GM23248 (cell line): ENCODE data around the gene RPL41.
"Not testable (repeated sequence)": the region's sequence is repeated elsewhere in the genome, so short reads cannot be mapped to it uniquely, and the experiment has no call there.

Experiments used
- EZH2 ChIP-seq: fragments of 200-600 bp; sonication (generic); IDR thresholded peaks from 2 replicates; pipeline ENCODE4 v1.6.1; 2018; ENCODE audit warnings: antibody characterized with exemption, mild to moderate bottlenecking; ENCODE audit not compliant: insufficient read depth, poor library complexity, severe bottlenecking
- EZH2phosphoT487 ChIP-seq: fragments of 200-600 bp; sonication (generic); IDR thresholded peaks from 2 replicates; pipeline ENCODE4 v1.6.1; 2018; ENCODE audit warnings: antibody characterized with exemption, moderate library complexity, mild to moderate bottlenecking, low read depth; ENCODE audit not compliant: insufficient read depth

- not testable (repeated sequence) for TF ChIP-seq EZH2, EZH2phosphoT487
Observed at GRCh38 chr12:56117082-56117706, 761 bp downstream of the RPL41 start.
